Stimulated activated CD8-positive, alpha-beta memory T cell treated with anti-CD3 and anti-CD28 coated beads, Interleukin-12 subunit alpha, Interleukin-12 subunit beta, amount 100 ng/mL, for 24 hours (primary cell): Measurements from ENCODE around the gene CNPY3.

Source experiments
- DNase-seq: peaks from one replicate; pipeline ENCODE4 v3.0.0-alpha.2; 2020; ENCODE audit errors: extremely low read depth

The CNPY3 gene

DNA sequence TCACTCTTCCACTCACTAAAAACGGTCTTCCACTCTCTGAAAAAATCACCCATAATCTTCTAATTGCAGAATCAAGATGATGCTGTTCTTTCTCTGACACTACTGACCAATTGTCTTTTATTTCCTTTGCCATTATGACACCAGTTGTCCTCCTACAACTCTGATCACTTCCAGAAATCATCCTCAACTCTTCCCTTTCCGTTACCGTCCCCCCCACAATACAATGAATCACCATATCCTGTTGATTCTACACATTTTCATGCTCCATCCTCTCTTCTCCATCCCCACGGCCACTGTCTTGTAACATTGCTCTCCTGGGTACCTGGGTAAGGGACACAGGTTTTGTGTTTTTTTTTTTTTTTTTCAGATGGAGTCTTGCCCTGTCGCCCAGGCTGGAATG, 52.6 kb downstream of the CNPY3 start:
- no peak for DNase-seq

GRCh38 chr6:42984001-42984923, 55.0 kb downstream of the CNPY3 start, which contains the start of gene PPP2R5D:
TSS of gene PPP2R5D (plus strand) at chr6:42984570. CDS start at chr6:42984678, 108 bp downstream.
- DNase-seq = peak; percentile 89

GRCh38 chr6:42984924-42985475, 55.7 kb downstream of the CNPY3 start:
- no peak for DNase-seq

- no peak for DNase-seq
Observed at GRCh38 chr6:42987533-42988451, 58.5 kb downstream of the CNPY3 start.

- DNase-seq = no peak
Observed at GRCh38 chr6:42988486-42989020, 59.3 kb downstream of the CNPY3 start.
